ENCODE results near the gene TBX10.

DNA sequence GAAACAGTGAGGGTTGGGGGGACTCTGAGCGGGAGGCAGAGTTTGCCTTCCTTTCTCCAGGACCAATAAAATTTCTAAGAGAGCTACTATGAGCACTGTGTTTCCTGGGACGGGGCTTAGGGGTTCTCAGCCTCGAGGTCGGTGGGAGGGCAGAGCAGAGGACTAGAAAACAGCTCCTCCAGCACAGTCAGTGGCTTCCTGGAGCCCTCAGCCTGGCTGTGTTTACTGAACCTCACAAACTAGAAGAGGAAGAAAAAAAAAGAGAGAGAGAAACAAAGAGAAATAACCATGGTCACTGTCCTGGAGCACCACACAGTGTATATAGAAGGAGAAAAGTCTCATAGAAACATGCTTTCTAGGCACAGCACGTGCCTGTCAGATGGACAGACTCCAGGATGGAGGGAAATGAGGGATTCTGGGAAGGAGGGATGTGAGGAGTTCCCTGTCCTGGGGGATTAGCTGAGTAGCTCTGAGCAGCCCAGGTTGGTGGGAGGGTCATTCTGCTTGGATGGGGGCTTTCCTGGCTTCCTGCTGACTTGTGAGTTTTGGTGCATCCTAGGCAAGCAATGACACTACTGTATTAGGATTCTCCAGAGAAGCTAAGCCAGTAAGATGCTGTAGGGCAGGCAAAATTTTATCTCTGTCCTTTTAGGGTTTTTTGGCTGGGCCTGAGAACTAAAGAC lies 52.9 kb downstream of the TBX10 start:
- TF ChIP-seq SIN3A (IDR thresholded peaks at IDR 0.05; ENCODE audit: borderline replicate concordance, insufficient read depth, low read length): no peak
- no peak for TF ChIP-seq FOXP2 (optimal IDR thresholded peaks at IDR 0.05; ENCODE audit: borderline replicate concordance, extremely low read depth, extremely low read length, insufficient read depth)
- TF ChIP-seq POLR2AphosphoS5 (IDR thresholded peaks at IDR 0.05; ENCODE audit: low read depth, low read length): peak; percentile 46; the same call in 1 of the 2 replicates
- TF ChIP-seq, protein P1, sequence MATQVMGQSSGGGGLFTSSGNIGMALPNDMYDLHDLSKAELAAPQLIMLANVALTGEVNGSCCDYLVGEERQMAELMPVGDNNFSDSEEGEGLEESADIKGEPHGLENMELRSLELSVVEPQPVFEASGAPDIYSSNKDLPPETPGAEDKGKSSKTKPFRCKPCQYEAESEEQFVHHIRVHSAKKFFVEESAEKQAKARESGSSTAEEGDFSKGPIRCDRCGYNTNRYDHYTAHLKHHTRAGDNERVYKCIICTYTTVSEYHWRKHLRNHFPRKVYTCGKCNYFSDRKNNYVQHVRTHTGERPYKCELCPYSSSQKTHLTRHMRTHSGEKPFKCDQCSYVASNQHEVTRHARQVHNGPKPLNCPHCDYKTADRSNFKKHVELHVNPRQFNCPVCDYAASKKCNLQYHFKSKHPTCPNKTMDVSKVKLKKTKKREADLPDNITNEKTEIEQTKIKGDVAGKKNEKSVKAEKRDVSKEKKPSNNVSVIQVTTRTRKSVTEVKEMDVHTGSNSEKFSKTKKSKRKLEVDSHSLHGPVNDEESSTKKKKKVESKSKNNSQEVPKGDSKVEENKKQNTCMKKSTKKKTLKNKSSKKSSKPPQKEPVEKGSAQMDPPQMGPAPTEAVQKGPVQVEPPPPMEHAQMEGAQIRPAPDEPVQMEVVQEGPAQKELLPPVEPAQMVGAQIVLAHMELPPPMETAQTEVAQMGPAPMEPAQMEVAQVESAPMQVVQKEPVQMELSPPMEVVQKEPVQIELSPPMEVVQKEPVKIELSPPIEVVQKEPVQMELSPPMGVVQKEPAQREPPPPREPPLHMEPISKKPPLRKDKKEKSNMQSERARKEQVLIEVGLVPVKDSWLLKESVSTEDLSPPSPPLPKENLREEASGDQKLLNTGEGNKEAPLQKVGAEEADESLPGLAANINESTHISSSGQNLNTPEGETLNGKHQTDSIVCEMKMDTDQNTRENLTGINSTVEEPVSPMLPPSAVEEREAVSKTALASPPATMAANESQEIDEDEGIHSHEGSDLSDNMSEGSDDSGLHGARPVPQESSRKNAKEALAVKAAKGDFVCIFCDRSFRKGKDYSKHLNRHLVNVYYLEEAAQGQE (IDR thresholded peaks at IDR 0.05; ENCODE audit: insufficient read depth in 1 of 2, low read depth in 2 of 2, low read length in 2 of 2): no peak

Measured in PFSK-1 (cell line).